ENCODE measurements around the gene SNX8.

DNA sequence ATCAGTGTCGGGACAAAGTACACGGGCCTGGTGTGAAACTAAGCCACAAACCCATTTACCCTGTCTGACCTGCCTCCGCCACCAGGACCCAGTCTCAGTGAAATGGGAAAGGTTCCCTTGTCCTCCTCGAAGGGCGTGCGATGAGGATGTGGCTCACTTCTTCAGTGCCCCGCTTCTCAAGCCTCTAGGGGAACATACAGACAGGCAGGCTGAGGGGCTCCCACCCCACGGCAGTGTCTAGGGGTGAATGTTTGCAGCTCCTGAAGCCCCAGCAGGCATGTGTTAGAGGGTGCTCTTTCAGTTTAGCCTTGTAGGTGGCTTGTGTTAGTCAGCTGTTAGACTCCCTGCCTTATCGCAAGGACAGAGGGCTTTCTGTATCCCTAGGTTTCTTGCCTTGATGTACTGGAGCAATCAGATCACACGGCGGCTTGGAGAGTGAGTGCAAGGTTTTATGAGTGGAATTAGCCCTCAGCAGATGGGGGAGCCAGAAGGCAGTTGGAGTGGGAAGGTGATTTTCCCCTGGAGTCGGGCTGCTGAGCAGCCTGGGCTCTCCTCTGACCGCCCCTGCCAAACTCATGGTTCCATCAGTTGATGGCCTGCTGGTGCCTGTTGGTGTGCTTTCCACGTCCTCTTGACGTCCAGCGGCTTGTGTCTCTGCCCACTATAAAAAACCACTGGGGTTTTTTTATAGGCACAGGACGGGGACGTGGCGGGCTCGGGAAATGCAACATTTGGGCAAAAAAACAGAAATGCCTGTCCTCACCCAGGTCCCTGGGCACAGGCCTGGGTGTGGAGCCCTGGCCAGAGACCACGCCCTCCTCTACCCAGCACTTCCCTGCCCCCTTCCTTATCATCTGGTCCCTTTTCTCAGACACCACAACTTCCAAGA lies 71.5 kb downstream of the SNX8 start:
- TF ChIP-seq FOSL1 (CRISPR knock-in tag; IDR thresholded peaks at IDR 0.05; ENCODE audit: borderline replicate concordance) (no peak), ZNF510 (CRISPR knock-in tag; IDR thresholded peaks at IDR 0.05; ENCODE audit: low read depth) (no peak)

Measured in HepG2 (cell line).